Large intestine (tissue), 12 donors: ENCODE results near the gene GARIN3. TPM values are rescaled to one million over a fixed set of nuclear protein-coding genes. Genes with fewer than 3 reads are reported as not detected.
"Not testable (repeated sequence)": the region's sequence is repeated elsewhere in the genome, so short reads cannot be mapped to it uniquely, and the experiment has no call there.

ENCODE experiments used
- DNase-seq, 2 donors: peaks; one replicate each; pipeline versions ENCODE4 v3.0.0 to v3.0.0-alpha.2; 2013
- H3K27ac ChIP-seq: one replicate; pipeline ENCODE4 v1.5.1; 2013; ENCODE audit warnings: low read length
- H3K27me3 ChIP-seq: 2 replicates; pipeline ENCODE4 v1.6.1; 2013; ENCODE audit warnings: low read length; ENCODE audit not compliant: control insufficient read depth, insufficient read depth
- H3K36me3 ChIP-seq: 2 replicates; pipeline ENCODE4 v1.6.1; 2013; ENCODE audit warnings: low read length; ENCODE audit not compliant: control insufficient read depth, insufficient read depth
- H3K4me1 ChIP-seq: one replicate; pipeline ENCODE4 v1.6.1; 2013; ENCODE audit warnings: low read length; ENCODE audit not compliant: control insufficient read depth, insufficient read depth
- H3K4me3 ChIP-seq: one replicate; pipeline ENCODE4 v1.5.1; 2013; ENCODE audit warnings: low read length
- H3K9me3 ChIP-seq: one replicate; pipeline ENCODE4 v1.6.1; 2013; ENCODE audit warnings: mild to moderate bottlenecking, low read depth, low read length, moderate library complexity; ENCODE audit not compliant: control insufficient read depth
- WGBS: methylation state at CpG from one replicate; pipeline ENCODE4 v1.1.5; 2013; ENCODE audit warnings: low lambda C conversion rate; ENCODE audit not compliant: insufficient coverage; 5-methylcytosine and 5-hydroxymethylcytosine counted together
- long read RNA-seq, 11 donors: transcript quantifications; one replicate each; lab custom pipeline, GENCODE V29; 2026
- polyA plus RNA-seq: library from polyadenylated mRNA; unstranded; fragments of 120-200 nt; gene quantifications from one replicate; pipeline ENCODE4 v1.2.1, GENCODE V29; 2013

GARIN3 gene
- polyA plus RNA-seq, result not detected
- long read RNA-seq, donor 1, result 0 reads
- long read RNA-seq, donor 2, result 0 reads
- long read RNA-seq, donor 3, result 0 reads
- long read RNA-seq, donor 4, result 0 reads
- long read RNA-seq, donor 5, result 0 reads
- long read RNA-seq, donor 6, result 0 reads
- long read RNA-seq, donor 7, result 0 reads
- long read RNA-seq, donor 8, result 0 reads
- long read RNA-seq, donor 9, result 0 reads
- long read RNA-seq, donor 10, result 0 reads
- long read RNA-seq, donor 11, result 0 reads

GRCh38 chr5:157166214-157167213, at the start of gene GARIN3:
GARIN3 (minus strand) TSS chr5:157166264; CDS start chr5:157166168, 96 bp downstream.
- Histone ChIP-seq H3K36me3 (no peaks in the 10 kb centered on the region), H3K4me1 (no peaks in the 10 kb centered on the region), H3K4me3 (no peak within 1 kb of the TSS), H3K27ac (no peak within 1 kb of the TSS), H3K9me3 (no peaks in the 10 kb centered on the region), H3K27me3 (no peaks in the 10 kb centered on the region)
- WGBS, result no CpG with 5 or more reads among the region's 7 CpGs
- no peak for DNase-seq

DNA sequence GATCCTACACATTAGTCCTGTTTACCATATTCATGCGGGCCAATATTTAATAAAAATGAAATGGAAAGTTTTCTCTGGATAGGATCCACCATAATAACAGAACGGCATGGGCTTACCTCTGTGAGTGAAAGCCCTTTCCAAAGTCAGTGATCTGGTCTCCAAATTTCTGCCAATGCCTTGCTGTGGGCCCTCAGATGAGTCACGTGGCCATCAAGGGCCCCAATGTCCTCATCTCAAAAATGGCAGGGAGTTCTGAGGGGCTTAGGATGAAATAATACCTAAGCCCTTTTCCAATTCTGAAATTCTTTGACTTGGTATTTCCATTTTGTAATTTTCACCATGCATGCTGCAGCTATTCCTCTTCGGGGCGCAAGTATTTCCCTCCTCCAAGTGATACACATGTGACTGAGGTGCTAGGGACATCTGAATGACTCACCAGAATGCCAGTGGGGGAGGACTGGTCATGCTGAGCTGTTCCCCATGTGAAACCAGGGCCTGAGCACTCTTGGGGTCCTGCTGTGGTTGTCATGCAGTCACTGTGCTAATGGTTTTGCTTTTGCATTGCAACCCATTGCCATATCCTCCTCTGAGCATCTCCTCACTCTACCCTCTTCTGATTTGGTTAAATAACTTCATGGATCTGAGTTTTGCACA, 49.6 kb upstream of the GARIN3 start:
- H3K4me1 ChIP-seq, result no peaks in the 10 kb centered on the region
- no peak overlapping the region for H3K27ac ChIP-seq
- no peak overlapping the region for H3K4me3 ChIP-seq
- no CpG with 5 or more reads among the region's 5 CpGs for WGBS
- no peaks in the 10 kb centered on the region for H3K9me3 ChIP-seq
- no peaks in the 10 kb centered on the region for H3K27me3 ChIP-seq
- DNase-seq, result no peak
- H3K36me3 ChIP-seq, result no peaks in the 10 kb centered on the region

- 90% methylated on average over 2 of the region's 10 CpGs for WGBS
- Histone ChIP-seq H3K4me3 (no peak overlapping the region), H3K27ac (no peak overlapping the region), H3K27me3 (no peaks in the 10 kb centered on the region), H3K36me3 (no peaks in the 10 kb centered on the region), H3K4me1 (no peaks in the 10 kb centered on the region), H3K9me3 (no peaks in the 10 kb centered on the region)
- no peak for DNase-seq
Observed at GRCh38 chr5:157214861-157215513, 48.9 kb upstream of the GARIN3 start.

- no peak overlapping the region for H3K4me3 ChIP-seq
- H3K27me3 ChIP-seq, result no peaks in the 10 kb centered on the region
- H3K27ac ChIP-seq, result no peak overlapping the region
Observed at GRCh38 chr5:157214415-157214814, 48.4 kb upstream of the GARIN3 start.

DNA sequence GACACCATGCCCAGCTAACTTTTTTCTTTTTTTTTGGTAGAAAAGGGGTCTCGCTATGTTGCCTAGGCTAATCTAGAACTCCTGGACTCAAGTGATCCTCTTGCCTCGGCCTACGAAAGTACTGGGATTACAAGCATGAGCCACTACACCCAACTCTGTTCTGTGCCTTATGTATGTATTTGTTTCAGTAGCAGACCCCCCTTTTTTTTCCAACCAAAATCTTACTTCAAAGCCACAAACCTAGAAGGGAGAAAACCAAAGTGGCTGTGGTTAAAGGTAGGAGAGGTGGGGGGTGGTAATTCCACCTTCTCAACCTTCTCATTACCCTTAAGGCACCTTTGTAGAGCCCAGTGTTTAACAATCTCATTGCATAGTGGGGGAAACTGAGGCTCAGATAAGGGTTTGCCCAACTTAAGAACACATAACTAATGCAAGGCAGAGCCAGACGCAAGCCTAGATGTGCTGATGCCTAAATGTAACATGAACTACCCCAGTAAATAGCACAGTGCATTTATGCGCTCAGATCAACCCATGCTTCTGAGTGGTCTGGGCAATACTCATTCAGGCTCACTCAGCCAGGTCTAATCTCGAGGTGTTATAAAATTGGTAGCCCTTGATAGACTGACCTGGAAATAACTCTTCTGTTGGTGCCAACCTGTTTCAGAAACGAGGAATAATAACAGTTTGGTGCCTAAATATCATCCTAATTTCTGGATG, 47.6 kb upstream of the GARIN3 start:
- Histone ChIP-seq H3K27ac (no peak overlapping the region), H3K36me3 (no peaks in the 10 kb centered on the region), H3K9me3 (no peaks in the 10 kb centered on the region), H3K4me1 (no peaks in the 10 kb centered on the region), H3K27me3 (no peaks in the 10 kb centered on the region), H3K4me3 (no peak overlapping the region)
- no peak for DNase-seq
- 92% methylated on average over 2 of the region's 7 CpGs for WGBS

More at GRCh38 chr5:157214415-157214814, 48.4 kb upstream of the GARIN3 start:
- H3K9me3 ChIP-seq, result no peaks in the 10 kb centered on the region
- no peaks in the 10 kb centered on the region for H3K36me3 ChIP-seq
- DNase-seq, result no peak
- H3K4me1 ChIP-seq, result no peaks in the 10 kb centered on the region

DNA sequence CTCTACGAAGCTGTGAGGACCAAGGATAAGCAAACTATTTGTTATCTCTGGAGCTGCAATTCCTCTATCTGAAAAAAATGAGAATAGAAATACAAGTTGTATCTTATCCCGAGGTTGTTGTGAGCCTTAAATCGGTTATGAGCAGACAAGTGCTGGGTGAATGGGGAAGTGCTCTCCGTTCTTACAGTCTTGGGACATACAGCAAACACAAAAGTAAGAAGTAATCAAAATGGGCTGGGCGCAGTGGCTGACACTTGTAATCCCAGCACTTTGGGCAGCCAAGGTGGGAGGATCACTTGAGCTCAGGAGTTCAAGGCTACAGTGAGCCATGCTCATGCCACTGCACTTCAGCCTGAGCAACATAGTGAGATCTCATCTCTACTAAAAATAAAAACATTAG, 46.2 kb upstream of the GARIN3 start:
- no peak for DNase-seq
- no CpG with 5 or more reads among the region's 5 CpGs for WGBS
- Histone ChIP-seq H3K4me3 (no peak overlapping the region), H3K9me3 (no peaks in the 10 kb centered on the region), H3K27me3 (no peaks in the 10 kb centered on the region), H3K27ac (no peak overlapping the region), H3K36me3 (no peaks in the 10 kb centered on the region), H3K4me1 (no peaks in the 10 kb centered on the region)

GRCh38 chr5:157210652-157211051, 44.6 kb upstream of the GARIN3 start:
- 80% methylated on average over 1 of the region's 1 CpG for WGBS
- not testable (repeated sequence) for H3K4me3 ChIP-seq, DNase-seq, H3K36me3 ChIP-seq, H3K4me1 ChIP-seq, H3K27me3 ChIP-seq, H3K9me3 ChIP-seq, H3K27ac ChIP-seq

- H3K9me3 ChIP-seq, result no peaks in the 10 kb centered on the region
- no peaks in the 10 kb centered on the region for H3K4me1 ChIP-seq
- no peak overlapping the region for H3K27ac ChIP-seq
- no peaks in the 10 kb centered on the region for H3K36me3 ChIP-seq
- no peaks in the 10 kb centered on the region for H3K27me3 ChIP-seq
- H3K4me3 ChIP-seq, result no peak overlapping the region
- WGBS, result 100% methylated on average over 3 of the region's 6 CpGs
- no peak for DNase-seq
Observed at GRCh38 chr5:157205708-157206107, 39.6 kb upstream of the GARIN3 start.

DNA sequence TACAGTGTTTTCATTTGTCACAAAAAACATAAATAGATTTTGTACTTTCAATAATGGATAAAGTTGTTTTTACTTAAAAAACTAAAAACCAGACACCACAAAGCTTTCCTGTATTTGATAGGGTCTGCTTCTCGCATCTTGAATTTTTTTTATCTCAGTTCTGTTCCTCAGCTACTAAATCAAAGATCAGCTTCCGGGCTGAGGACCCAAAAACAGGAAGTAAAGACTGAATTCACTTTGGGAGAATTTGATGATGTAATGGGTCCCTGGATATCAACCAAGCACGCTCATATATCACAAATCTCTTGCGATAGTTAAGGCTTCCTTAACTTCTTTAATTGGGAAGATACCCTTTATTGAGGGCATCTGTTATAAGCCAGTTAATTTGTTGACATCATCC, 38.7 kb upstream of the GARIN3 start:
- no peak for DNase-seq
- WGBS, result 100% methylated on average over 1 of the region's 4 CpGs
- Histone ChIP-seq H3K9me3 (no peaks in the 10 kb centered on the region), H3K36me3 (no peaks in the 10 kb centered on the region), H3K27me3 (no peaks in the 10 kb centered on the region), H3K4me3 (no peak overlapping the region), H3K27ac (no peak overlapping the region), H3K4me1 (no peaks in the 10 kb centered on the region)
